Smooth muscle cell (in vitro differentiated cells): ENCODE measurements around the gene DSC2. TPM values are rescaled to one million over a fixed set of nuclear protein-coding genes. Genes with fewer than 3 reads are reported as not detected.

Source experiments
- DNase-seq: peaks from one replicate; lab custom pipeline; 2025; ENCODE audit not compliant: unreplicated experiment; lab: John Stamatoyannopoulos, UW
- H2AFZ ChIP-seq: fragments of 200-600 bp; sonication (generic); 2 replicates; pipeline ENCODE4 v1.6.0; 2016; ENCODE audit warnings: antibody characterized with exemption, low read depth, mild to moderate bottlenecking
- H3F3A ChIP-seq: fragments of 200-600 bp; sonication (generic); 2 replicates; pipeline ENCODE4 v1.6.0; 2017; ENCODE audit warnings: antibody characterized with exemption, low read depth
- H3K27ac ChIP-seq: fragments of 200-600 bp; sonication (generic); 2 replicates; pipeline ENCODE4 v1.5.1; 2016; ENCODE audit warnings: low read depth, mild to moderate bottlenecking
- H3K27me3 ChIP-seq: fragments of 200-600 bp; sonication (generic); 2 replicates; pipeline ENCODE4 v1.6.1; 2016; ENCODE audit warnings: low read depth, mild to moderate bottlenecking
- H3K36me3 ChIP-seq: fragments of 200-600 bp; sonication (generic); 2 replicates; pipeline ENCODE4 v1.5.1; 2016; ENCODE audit warnings: low read depth
- H3K4me1 ChIP-seq: fragments of 200-600 bp; sonication (generic); 2 replicates; pipeline ENCODE4 v1.5.1; 2016; ENCODE audit warnings: low read depth
- H3K4me2 ChIP-seq: fragments of 200-600 bp; sonication (generic); 2 replicates; pipeline ENCODE4 v1.6.0; 2016; ENCODE audit warnings: mild to moderate bottlenecking
- H3K4me3 ChIP-seq: fragments of 200-600 bp; sonication (generic); 2 replicates; pipeline ENCODE4 v1.5.1; 2016; ENCODE audit warnings: mild to moderate bottlenecking
- H3K79me2 ChIP-seq: fragments of 200-600 bp; sonication (generic); 2 replicates; pipeline ENCODE4 v1.6.0; 2016; ENCODE audit warnings: low read depth, mild to moderate bottlenecking
- H3K9ac ChIP-seq: fragments of 200-600 bp; sonication (generic); 2 replicates; pipeline ENCODE4 v1.6.0; 2016; ENCODE audit warnings: low read depth
- H3K9me3 ChIP-seq: fragments of 200-600 bp; sonication (generic); replicated peaks from 2 replicates; pipeline ENCODE4 v1.5.1; 2016; ENCODE audit warnings: low read depth
- H4K20me1 ChIP-seq: fragments of 200-600 bp; sonication (generic); 2 replicates; pipeline ENCODE4 v1.6.0; 2016; ENCODE audit warnings: low read depth
- CTCF ChIP-seq: fragments of 200-600 bp; sonication (generic); IDR thresholded peaks from 2 replicates; pipeline ENCODE4 v1.5.1; 2017; ENCODE audit warnings: borderline replicate concordance, mild to moderate bottlenecking, antibody characterized with exemption; ENCODE audit not compliant: insufficient read depth, poor library complexity, severe bottlenecking
- WGBS: methylation state at CpG from one replicate; pipeline ENCODE4 v1.1.7; 2016; ENCODE audit warnings: low lambda C conversion rate; 5-methylcytosine and 5-hydroxymethylcytosine counted together
- polyA plus RNA-seq: library from polyadenylated mRNA; unstranded; fragments of >200 nt; fragmentation: Nextera tagmentation; extraction: Ambion mirVana; gene quantifications from 2 replicates; pipeline ENCODE4 v1.2.1, GENCODE V29; 2016
- total RNA-seq: library from RNA; depleted of rRNA; stranded (reverse); fragments of >200 nt; gene quantifications from 2 replicates; pipeline ENCODE4 v1.2.3, GENCODE V29; 2014

The DSC2 gene
- total and polyA plus RNA-seq, 2 experiments from 2014 or later: 15.6 to 78.8 TPM

DNA sequence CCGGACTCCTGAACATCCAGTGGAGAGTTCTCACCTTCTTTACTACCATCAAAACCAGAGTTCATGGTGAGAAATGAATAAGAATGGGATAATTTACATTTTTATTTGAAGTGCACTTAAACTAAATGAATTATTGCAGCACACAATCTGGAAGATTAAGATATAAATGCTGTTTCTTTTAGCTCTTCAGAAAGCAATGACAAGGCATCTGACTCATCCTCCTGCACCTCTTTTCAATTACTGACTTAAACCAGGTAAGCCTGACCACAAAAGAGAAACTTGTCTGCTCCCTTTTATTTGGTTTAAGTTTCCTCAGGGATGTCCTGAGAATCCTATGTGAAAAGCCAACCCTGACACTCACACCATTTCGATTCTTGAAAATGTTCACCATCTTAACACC, 720 bp upstream of the DSC2 start:
- Histone ChIP-seq H3K4me2 (peak overlapping the region; percentile 92), H3K27ac (peak overlapping the region; percentile 92), H3K79me2 (peaks cover 29% of the 10 kb centered on the region), H3F3A (peaks cover 10% of the 10 kb centered on the region), H3K9ac (peak overlapping the region; percentile 91), H3K27me3 (no peaks in the 10 kb centered on the region), H3K36me3 (no peaks in the 10 kb centered on the region), H3K4me3 (peak overlapping the region; percentile 95), H4K20me1 (peaks cover 5% of the 10 kb centered on the region), H2AFZ (no peak overlapping the region), H3K9me3 (no peaks in the 10 kb centered on the region), H3K4me1 (peaks cover 5% of the 10 kb centered on the region)
- 53% methylated on average over 2 of the region's 2 CpGs for WGBS
- DNase-seq: no peak
- TF ChIP-seq CTCF: no peak

- Histone ChIP-seq H3K9ac (peak overlapping the region; percentile 91), H3K27ac (peak overlapping the region; percentile 92)
Observed at GRCh38 chr18:31101183-31102024, 817 bp downstream of the DSC2 start.

GRCh38 chr18:31100436-31101182, 1.6 kb downstream of the DSC2 start:
- Histone ChIP-seq H3K36me3 (no peaks in the 10 kb centered on the region), H3K4me1 (peaks cover 5% of the 10 kb centered on the region), H3K4me3 (peak overlapping the region; percentile 95), H2AFZ (peak overlapping the region; percentile 88), H3K9ac (peak overlapping the region; percentile 91), H3K4me2 (peak overlapping the region; percentile 92), H3K9me3 (no peaks in the 10 kb centered on the region), H3K27me3 (no peaks in the 10 kb centered on the region), H3K27ac (peak overlapping the region; percentile 92), H3K79me2 (peaks cover 51% of the 10 kb centered on the region), H3F3A (peaks cover 10% of the 10 kb centered on the region), H4K20me1 (peaks cover 18% of the 10 kb centered on the region)
- no peak for DNase-seq
- no peak for TF ChIP-seq CTCF
- 3% methylated on average over 23 of the region's 23 CpGs for WGBS

More at GRCh38 chr18:31101183-31102024, 817 bp downstream of the DSC2 start:
- DNase-seq: no peak
- no peaks in the 10 kb centered on the region for H3K27me3 ChIP-seq
- WGBS: 2% methylated on average over 27 of the region's 72 CpGs
- H3F3A ChIP-seq: peaks cover 10% of the 10 kb centered on the region
- H3K9me3 ChIP-seq: no peaks in the 10 kb centered on the region
- peak; percentile 41 for TF ChIP-seq CTCF
- H3K79me2 ChIP-seq: peaks cover 45% of the 10 kb centered on the region
- H2AFZ ChIP-seq: peak overlapping the region; percentile 88
- no peaks in the 10 kb centered on the region for H3K36me3 ChIP-seq
- peaks cover 10% of the 10 kb centered on the region for H4K20me1 ChIP-seq
- peak overlapping the region; percentile 92 for H3K4me2 ChIP-seq
- peaks cover 5% of the 10 kb centered on the region for H3K4me1 ChIP-seq
- peak overlapping the region; percentile 95 for H3K4me3 ChIP-seq
